ENCODE measurements around the gene GRK3.
A peak's percentile ranks its signal among the peaks of the same experiment; 100 is the strongest.

Gene GRK3

GRCh38 chr22:25668437-25668836, 104.0 kb downstream of the GRK3 start:
- no peak for DNase-seq

GRCh38 chr22:25669253-25670069, 105.0 kb downstream of the GRK3 start:
- DNase-seq: peak; percentile 52 to 81 (median 63)

GRCh38 chr22:25670070-25670461, 105.6 kb downstream of the GRK3 start:
- DNase-seq: no peak

GRCh38 chr22:25672289-25673084, 108.0 kb downstream of the GRK3 start:
- no peak for DNase-seq

- DNase-seq: no peak
These were observed 109.2 kb downstream of the GRK3 start for GRCh38 chr22:25673713-25674112.

GRCh38 chr22:25677631-25678030, 113.2 kb downstream of the GRK3 start:
- no peak for DNase-seq

- DNase-seq: no peak
These were observed 115.6 kb downstream of the GRK3 start for GRCh38 chr22:25680051-25680450.

GRCh38 chr22:25680956-25681355, 116.5 kb downstream of the GRK3 start:
- DNase-seq: peak; percentile 56 to 79 (median 68)

- DNase-seq: no peak
These were observed 117.6 kb downstream of the GRK3 start for GRCh38 chr22:25682109-25682508.

- DNase-seq: no peak
These were observed 124.2 kb downstream of the GRK3 start for GRCh38 chr22:25688627-25689026.

GRCh38 chr22:25689631-25690030, 125.2 kb downstream of the GRK3 start:
- no peak for DNase-seq

- DNase-seq: no peak
These were observed 126.3 kb downstream of the GRK3 start for GRCh38 chr22:25690798-25691197.

GRCh38 chr22:25692397-25693267, 128.2 kb downstream of the GRK3 start:
- no peak for DNase-seq

- no peak for DNase-seq
These were observed 128.7 kb downstream of the GRK3 start for GRCh38 chr22:25693268-25693565.

GRCh38 chr22:25694196-25694907, 129.9 kb downstream of the GRK3 start:
- peak in 3 of 4 experiments; percentile 41 to 50 (median 47) for DNase-seq

GRCh38 chr22:25695146-25695545, 130.7 kb downstream of the GRK3 start:
- no peak for DNase-seq

GRCh38 chr22:25696763-25697162, 132.3 kb downstream of the GRK3 start:
- no peak for DNase-seq

- no peak for DNase-seq
These were observed 132.7 kb downstream of the GRK3 start for GRCh38 chr22:25697181-25697664.

- no peak for DNase-seq
These were observed 133.5 kb downstream of the GRK3 start for GRCh38 chr22:25697978-25698377.

GRCh38 chr22:25698461-25698860, 134.0 kb downstream of the GRK3 start:
- no peak for DNase-seq

GRCh38 chr22:25698978-25699377, 134.5 kb downstream of the GRK3 start:
- DNase-seq: no peak

All from suppressor macrophage (primary cell).